AG08395 (cell line): ENCODE measurements around the gene DCAF15.

Source experiments
- DNase-seq: peaks from one replicate; pipeline ENCODE4 v3.0.0; 2012; ENCODE audit warnings: mixed read lengths, low spot score

Gene DCAF15

GRCh38 chr19:13930402-13930801 lies 21.9 kb upstream of the DCAF15 start:
- no peak for DNase-seq

DNA sequence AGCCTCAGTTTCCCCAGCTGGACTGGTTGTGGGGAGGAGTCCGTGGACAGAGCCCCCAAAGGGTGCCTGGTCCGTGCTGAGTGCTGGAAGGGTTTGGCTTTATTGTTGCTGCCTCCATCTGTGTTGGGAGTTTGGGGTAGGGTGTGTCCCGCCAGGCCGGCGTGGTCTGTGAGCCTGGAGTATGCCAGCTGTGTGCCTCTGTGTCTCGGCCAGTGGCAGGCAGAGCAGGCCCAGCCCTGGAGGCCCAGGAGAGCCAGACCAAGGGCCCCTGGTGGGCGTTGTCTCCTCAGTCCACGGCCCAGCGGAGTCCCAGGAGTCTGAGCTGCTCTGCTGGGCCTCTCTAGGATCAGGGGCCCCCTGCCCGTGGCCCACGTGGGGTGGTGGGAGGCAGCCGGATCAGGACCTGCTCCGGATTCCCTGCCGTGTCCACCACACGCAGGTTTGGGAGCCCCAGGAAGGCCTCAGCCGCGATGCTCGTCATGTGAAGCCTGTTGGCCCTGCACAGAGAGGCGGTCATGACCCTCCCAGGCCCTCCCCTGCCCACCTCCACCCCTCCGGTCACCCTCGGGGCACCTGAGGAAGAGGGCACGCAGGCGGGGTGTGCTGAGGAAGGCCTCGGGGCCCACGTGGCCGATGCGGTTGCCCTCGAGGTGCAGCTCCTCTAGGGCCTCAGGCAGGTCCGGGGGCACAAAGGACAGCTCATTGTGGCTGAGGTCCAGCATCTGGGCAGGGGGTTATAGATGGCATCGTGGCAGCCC lies 20.7 kb upstream of the DCAF15 start:
- no peak for DNase-seq

GRCh38 chr19:13932149-13932637 lies 20.1 kb upstream of the DCAF15 start:
- DNase-seq, result no peak

GRCh38 chr19:13932911-13933393 lies 19.4 kb upstream of the DCAF15 start:
- DNase-seq, result no peak

- no peak for DNase-seq
Measured at GRCh38 chr19:13934785-13935109, 17.6 kb upstream of the DCAF15 start.

GRCh38 chr19:13935765-13936510 lies 16.4 kb upstream of the DCAF15 start:
- no peak for DNase-seq

GRCh38 chr19:13937479-13938300 lies 14.6 kb upstream of the DCAF15 start:
- DNase-seq, result no peak

DNA sequence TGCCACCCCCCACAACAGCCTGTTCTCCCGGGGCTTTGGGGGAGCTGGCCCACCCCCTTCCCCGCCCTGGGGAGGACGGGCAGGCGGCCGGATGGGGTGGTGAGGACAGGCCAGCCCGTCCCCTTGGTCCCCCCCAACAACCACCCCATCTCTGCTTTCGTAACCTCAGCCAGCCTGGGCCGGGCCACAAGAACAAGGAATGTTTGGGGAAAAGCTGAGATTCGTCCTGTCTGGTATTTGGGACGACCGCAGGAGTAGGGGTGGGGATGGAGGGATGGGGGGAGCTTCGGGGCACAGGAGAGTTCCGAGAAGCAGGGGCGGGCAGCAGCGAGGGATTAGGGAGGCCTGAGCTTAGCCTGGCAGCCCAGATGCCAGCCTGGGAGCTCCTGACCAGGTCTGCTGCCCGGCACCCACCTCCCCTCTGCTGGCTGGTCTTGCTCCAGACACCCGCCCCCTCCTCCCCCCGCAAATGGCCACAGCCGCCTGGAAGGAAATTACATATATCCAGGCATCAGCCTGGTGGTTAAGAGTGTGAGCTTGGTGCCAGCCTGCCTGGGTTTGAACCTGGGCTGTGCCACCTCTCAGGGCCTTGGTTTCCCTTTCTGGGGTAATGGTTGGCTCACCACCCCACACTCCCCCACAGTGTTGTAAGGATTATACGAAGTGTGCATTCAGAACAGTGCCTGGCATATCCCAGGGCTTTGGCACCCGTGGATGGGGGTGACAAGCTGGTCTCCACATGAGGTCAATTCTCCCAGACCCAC lies 13.8 kb upstream of the DCAF15 start, which contains the start of gene PODNL1:
Gene PODNL1 (minus strand): TSS at position 117 of the 764 bp plus-strand sequence. CDS start 236 bp downstream, outside the sequence.
- DNase-seq, result peak; percentile 92

DNA sequence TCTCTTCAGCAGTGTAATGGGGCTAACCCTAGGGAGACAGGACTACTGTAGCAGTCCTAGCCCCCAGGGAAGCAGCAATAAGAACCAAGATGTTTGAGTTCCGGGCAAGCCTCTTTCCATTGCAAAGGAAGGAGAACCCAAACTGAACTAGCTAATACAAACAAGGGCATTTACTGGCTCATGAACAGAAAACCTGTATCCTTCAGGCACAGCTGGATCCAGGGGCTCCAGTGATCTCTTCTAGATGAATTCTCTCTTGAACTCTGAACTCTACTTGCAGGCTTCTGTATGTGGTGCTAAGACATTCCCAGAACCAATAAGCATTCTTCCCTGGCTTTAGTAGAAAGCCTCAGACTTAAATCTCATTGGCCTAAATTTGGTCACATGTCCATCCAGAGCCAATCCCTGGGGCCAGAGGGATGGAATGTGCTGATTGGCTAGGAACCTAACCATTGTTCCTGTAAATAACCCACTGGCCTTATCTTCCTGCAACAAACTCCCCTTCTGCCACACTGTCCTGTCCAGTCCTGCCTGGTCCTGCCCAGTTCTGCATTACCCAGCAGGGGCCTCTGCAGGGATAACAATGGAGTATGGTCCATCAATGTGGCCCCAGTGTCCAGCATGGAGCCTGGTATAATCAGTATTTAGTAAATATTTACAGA lies 10.2 kb upstream of the DCAF15 start:
- DNase-seq, result no peak

DNA sequence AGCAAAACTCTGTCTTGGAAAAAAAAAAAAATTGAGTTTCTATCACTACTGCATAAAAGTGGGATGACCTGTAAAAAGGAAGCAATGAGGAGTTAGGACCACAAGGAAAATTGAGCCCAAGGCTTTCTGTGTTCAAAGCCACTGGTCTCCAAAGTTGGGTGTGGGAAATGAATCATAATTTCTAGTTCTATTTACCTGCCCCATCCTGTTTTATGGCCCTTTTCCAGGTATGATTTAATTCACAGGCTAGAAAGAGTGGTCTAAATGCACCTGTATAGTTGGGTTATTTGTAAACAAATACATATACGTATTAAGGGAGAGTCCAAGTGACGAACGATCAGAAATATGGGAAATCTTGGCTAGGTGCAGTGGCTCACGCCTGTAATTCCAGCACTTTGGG lies 5.9 kb upstream of the DCAF15 start:
- DNase-seq, result no peak

GRCh38 chr19:13951043-13951442 lies 1.3 kb upstream of the DCAF15 start:
- no peak for DNase-seq

DNA sequence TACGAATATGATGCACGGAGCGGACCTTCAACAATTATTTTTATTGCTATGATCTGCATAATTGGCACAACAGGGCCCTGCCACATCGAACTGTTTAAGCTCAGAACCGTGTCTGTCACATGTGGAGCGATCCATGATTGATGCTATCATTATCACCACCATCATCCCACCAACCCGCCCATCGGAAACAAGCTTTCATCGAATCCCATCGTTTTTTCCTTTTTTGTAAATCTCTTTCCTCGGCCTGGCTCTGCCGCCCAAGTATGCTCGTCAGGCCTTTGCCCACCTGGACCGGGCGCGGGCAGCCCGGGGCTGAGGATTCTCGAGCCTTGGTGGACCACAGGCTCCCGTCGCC lies 533 bp upstream of the DCAF15 start:
- DNase-seq, result no peak

GRCh38 chr19:13952931-13953531 lies 722 bp downstream of the DCAF15 start:
- DNase-seq, result peak; percentile 90

DNA sequence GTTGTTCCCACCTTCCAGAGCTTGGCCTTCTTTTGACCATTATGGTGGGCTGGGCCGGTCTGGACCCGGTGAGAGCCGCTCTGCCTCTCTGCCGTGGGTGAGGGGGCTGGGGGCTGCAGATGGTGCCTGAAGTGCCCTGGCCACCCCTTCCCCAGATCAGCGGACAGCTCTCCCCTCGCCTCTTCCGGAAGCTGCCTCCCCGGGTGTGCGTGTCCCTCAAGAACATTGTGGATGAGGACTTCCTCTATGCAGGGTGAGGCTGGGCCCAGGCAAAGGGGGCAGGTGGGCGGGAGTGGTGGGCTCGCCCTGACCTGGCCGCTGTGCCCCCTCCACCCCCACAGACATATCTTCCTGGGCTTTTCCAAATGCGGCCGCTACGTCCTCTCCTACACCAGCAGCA lies 1.9 kb downstream of the DCAF15 start:
- DNase-seq, result no peak

GRCh38 chr19:13955662-13956364 lies 3.5 kb downstream of the DCAF15 start:
- DNase-seq, result no peak

- DNase-seq, result no peak
Measured at GRCh38 chr19:13956365-13956744, 4.0 kb downstream of the DCAF15 start.

DNA sequence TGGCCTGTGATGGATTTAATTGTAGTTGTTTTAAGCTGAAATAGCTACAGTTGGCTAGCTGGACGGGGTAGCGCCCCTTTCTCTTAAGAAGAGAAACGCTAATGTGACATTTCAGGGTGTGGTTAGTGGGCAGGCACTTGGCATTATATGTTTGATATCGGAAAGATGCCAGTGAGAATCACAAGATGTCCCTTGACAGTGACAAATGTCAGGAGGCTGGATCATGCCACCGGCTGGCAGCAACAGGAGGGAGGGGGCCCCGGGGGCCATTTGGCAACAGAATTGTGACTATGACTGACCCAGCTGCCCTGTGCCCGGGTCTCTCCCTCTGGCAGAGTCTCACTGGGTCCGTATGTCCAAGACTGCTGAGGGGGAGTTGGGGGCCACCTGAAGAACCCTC lies 4.7 kb downstream of the DCAF15 start:
- DNase-seq, result no peak

DNA sequence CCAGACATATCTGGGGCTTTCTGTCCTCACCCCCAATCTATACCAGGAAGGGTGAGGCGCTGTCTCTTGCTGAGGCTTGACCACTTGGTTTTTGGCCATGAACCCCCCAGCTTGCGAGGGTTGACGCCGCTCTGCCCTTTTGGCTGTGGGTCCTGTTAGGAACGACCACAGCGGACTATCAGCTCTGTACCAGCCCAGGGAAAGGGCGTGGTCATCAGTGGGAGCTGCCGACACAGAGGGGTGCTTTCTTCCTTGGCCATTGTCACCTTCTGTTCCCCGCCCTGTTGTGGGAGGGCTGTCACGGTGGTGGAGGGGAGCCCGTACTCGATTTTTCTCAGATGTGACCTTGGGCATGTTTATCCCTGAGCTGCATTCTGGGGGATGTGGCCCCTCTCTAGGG lies 5.7 kb downstream of the DCAF15 start:
- DNase-seq, result no peak

DNA sequence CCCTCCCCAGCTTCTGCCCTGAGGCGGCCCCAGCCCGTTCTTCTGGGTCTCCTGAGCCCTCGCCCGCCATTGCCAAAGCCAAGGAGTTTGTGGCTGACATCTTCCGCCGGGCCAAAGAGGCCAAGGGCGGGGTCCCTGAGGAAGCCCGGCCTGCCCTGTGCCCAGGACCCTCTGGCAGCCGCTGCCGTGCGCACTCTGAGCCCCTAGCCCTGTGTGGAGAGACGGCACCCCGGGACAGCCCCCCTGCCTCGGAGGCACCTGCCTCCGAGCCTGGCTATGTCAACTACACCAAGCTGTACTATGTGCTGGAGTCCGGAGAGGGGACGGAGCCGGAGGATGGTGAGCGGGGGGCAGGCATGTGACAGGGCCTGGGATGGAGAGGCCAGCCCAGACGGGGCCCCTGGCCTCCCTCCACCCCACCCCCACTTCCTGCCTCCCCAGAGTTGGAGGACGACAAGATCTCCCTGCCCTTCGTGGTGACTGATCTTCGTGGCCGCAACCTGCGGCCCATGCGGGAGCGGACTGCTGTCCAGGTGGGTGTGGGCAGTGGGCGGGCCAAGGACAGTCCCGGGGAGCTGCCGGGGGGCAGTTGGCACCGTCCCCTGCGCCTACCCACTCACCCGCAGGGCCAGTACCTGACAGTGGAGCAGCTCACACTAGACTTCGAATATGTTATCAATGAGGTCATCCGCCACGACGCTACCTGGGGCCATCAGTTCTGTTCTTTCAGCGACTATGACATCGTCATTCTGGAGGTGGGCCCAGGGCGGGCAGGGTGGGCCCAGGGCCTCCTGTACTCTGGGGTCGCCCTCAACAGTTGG lies 7.0 kb downstream of the DCAF15 start:
- no peak for DNase-seq
